Chondrocyte (in vitro differentiated cells): ENCODE results near the gene VTCN1. TPM values are rescaled to one million over a fixed set of nuclear protein-coding genes. Genes with fewer than 3 reads are reported as not detected.

ENCODE experiments used
- DNase-seq: peaks from one replicate; pipeline ENCODE4 v3.0.0; 2021; ENCODE audit warnings: mixed read lengths, low spot score
- H3K27ac Mint-ChIP-seq: one replicate; pipeline ENCODE4 v1.8.0; 2021; ENCODE audit warnings: mild to moderate bottlenecking, moderate library complexity, mixed read lengths; ENCODE audit not compliant: unreplicated experiment
- H3K27me3 Mint-ChIP-seq: 2 replicates; pipeline ENCODE4 v1.8.0; 2021; ENCODE audit warnings: low read depth, mixed read lengths
- H3K36me3 Mint-ChIP-seq: 2 replicates; pipeline ENCODE4 v1.8.0; 2021; ENCODE audit warnings: low read depth, mixed read lengths
- H3K4me1 Mint-ChIP-seq: 2 replicates; pipeline ENCODE4 v1.8.0; 2021; ENCODE audit warnings: low read depth, mild to moderate bottlenecking, mixed read lengths
- H3K4me3 Mint-ChIP-seq: one replicate; pipeline ENCODE4 v1.8.0; 2021; ENCODE audit warnings: mild to moderate bottlenecking, moderate library complexity, mixed read lengths; ENCODE audit not compliant: unreplicated experiment
- H3K9me3 Mint-ChIP-seq: 2 replicates; pipeline ENCODE4 v1.8.0; 2021; ENCODE audit warnings: low read depth, mixed read lengths
- total RNA-seq: library from RNA; stranded (reverse); gene quantifications from 3 replicates; pipeline ENCODE4 v1.2.1, GENCODE V29; 2021
- TF ChIP-seq, protein P1 (sequence below): fragments of 200-600 bp; sonication (generic); IDR thresholded peaks from 2 replicates; pipeline ENCODE4 v1.5.0; 2021; ENCODE audit warnings: antibody characterized with exemption, mild to moderate bottlenecking, moderate library complexity

Gene VTCN1
- total RNA-seq, 1 donor from 2014 or later, result not detected

GRCh38 chr1:117210386-117210785 lies 341 bp downstream of the VTCN1 start:
- Mint-ChIP-seq H3K27ac (no peak overlapping the region), H3K4me3 (no peak overlapping the region), H3K36me3 (no peaks in the 10 kb centered on the region), H3K4me1 (no peaks in the 10 kb centered on the region), H3K9me3 (no peaks in the 10 kb centered on the region), H3K27me3 (peaks cover 26% of the 10 kb centered on the region)
- TF ChIP-seq, protein P1, sequence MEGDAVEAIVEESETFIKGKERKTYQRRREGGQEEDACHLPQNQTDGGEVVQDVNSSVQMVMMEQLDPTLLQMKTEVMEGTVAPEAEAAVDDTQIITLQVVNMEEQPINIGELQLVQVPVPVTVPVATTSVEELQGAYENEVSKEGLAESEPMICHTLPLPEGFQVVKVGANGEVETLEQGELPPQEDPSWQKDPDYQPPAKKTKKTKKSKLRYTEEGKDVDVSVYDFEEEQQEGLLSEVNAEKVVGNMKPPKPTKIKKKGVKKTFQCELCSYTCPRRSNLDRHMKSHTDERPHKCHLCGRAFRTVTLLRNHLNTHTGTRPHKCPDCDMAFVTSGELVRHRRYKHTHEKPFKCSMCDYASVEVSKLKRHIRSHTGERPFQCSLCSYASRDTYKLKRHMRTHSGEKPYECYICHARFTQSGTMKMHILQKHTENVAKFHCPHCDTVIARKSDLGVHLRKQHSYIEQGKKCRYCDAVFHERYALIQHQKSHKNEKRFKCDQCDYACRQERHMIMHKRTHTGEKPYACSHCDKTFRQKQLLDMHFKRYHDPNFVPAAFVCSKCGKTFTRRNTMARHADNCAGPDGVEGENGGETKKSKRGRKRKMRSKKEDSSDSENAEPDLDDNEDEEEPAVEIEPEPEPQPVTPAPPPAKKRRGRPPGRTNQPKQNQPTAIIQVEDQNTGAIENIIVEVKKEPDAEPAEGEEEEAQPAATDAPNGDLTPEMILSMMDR, result no peak
- no peak for DNase-seq

GRCh38 chr1:117209094-117209493 lies 1.6 kb downstream of the VTCN1 start:
- no peak overlapping the region for H3K27ac Mint-ChIP-seq
- peaks cover 26% of the 10 kb centered on the region for H3K27me3 Mint-ChIP-seq
- no peak overlapping the region for H3K4me3 Mint-ChIP-seq
- DNase-seq, result no peak
- H3K9me3 Mint-ChIP-seq, result no peaks in the 10 kb centered on the region
- TF ChIP-seq, protein P1, result no peak
- no peaks in the 10 kb centered on the region for H3K4me1 Mint-ChIP-seq
- H3K36me3 Mint-ChIP-seq, result no peaks in the 10 kb centered on the region

DNA sequence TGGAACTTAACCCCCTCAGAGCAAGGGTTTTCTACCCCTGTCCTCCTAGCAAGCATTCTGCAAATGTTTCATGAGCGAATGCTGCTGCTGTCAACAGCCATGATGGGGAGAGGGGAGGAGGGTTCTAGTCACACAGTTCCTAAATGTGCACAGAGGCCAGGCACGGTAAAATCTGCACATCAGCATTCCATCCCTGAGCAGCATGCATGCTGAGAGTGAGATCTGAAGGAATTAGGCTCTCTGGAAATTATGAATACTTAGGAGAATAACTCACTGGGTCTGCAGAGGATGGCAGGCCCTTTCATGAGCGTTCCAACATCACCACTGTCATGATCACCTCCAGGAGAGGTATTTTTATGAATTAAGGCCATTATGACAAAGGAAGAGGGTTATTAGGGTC lies 2.1 kb downstream of the VTCN1 start:
- Mint-ChIP-seq H3K9me3 (no peaks in the 10 kb centered on the region), H3K36me3 (no peaks in the 10 kb centered on the region), H3K4me1 (no peaks in the 10 kb centered on the region), H3K27ac (no peak overlapping the region), H3K4me3 (no peak overlapping the region), H3K27me3 (peaks cover 29% of the 10 kb centered on the region)
- TF ChIP-seq, protein P1, result no peak
- DNase-seq, result no peak

DNA sequence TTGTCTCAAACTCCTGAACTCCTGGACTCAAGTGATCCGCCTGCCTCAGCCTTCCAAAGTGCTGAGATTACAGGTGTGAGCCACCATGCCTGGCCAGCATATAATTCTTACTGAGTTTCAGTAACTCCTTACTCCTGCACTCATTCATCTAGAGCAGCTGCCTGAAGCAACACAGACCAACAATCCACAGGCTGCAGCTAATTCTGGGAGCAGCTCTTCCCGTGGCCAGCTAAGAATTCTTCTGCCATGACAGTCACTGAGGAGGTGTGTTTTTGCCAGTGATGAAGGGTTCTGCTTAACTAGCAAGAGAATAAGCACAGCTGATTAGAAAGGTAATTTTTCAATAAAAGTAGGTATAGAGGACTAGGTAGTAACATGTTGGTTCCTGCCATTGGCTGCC lies 5.4 kb downstream of the VTCN1 start:
- no peak for DNase-seq
- Mint-ChIP-seq H3K4me1 (no peaks in the 10 kb centered on the region), H3K9me3 (no peaks in the 10 kb centered on the region), H3K27me3 (peaks cover 29% of the 10 kb centered on the region), H3K27ac (no peak overlapping the region), H3K4me3 (no peak overlapping the region), H3K36me3 (no peaks in the 10 kb centered on the region)
- TF ChIP-seq, protein P1, result no peak

DNA sequence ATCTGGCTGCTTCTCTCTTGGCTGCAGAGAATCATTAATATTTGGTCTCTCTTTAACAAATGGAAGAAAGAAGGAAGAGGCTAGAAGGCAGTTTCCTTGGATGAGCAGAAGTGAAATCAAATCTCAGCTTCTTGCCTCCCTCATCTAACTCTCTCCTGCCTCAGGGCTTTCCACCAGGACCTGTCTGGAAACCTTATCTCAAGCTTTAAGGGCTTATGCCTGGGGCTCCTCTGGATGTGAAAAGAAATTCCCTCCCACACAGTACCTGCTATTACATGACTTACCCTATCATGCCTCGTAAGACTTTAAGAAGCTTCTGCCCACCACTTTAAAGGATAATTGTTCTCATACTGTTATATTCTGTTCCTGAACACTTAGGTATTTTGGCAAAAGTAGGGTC lies 8.9 kb downstream of the VTCN1 start:
- TF ChIP-seq, protein P1, result no peak
- DNase-seq, result no peak
- Mint-ChIP-seq H3K4me3 (no peak overlapping the region), H3K9me3 (no peaks in the 10 kb centered on the region), H3K36me3 (no peaks in the 10 kb centered on the region), H3K4me1 (no peaks in the 10 kb centered on the region), H3K27ac (no peak overlapping the region), H3K27me3 (peaks cover 18% of the 10 kb centered on the region)
